Stimulated activated CD4-positive, alpha-beta T cell treated with anti-CD3 and anti-CD28 coated beads, Interleukin-12 subunit alpha, Interleukin-12 subunit beta, amount 100 ng/mL, for 48 hours (primary cell): ENCODE results near the gene LMO2.

ENCODE experiments used
- DNase-seq, 3 donors: peaks; one replicate each; pipeline ENCODE4 v3.0.0-alpha.2; 2020; ENCODE audit warnings: low read depth in 2 of 3, low spot score in 1 of 3

The LMO2 gene

DNA sequence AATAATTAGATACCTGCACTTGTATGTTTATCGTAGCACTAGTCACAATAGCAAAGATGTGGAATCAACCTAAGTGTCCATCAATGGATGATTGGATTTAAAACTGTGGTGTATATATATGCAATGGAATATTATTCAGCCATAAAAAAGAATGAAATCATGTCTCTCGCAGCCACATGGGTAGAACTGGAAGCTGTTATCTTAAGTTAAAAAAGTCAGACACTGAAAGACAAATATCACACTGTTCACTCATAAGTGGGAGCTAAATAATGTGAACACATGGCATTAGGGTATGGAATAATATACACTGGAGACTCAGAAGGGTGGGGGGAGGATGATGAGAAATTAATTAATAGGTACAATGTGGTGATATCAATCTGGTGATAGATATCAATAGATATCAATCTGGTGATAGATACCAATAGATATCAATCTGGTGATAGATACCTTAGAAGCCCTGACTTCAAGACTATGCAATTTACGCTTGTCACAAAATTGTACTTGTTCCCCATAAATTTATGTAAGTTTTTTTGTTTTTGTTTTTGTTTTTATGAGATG is 2.0 kb downstream of the LMO2 start:
- DNase-seq: no peak

GRCh38 chr11:33889296-33889695 is 2.6 kb downstream of the LMO2 start:
- DNase-seq: no peak

DNA sequence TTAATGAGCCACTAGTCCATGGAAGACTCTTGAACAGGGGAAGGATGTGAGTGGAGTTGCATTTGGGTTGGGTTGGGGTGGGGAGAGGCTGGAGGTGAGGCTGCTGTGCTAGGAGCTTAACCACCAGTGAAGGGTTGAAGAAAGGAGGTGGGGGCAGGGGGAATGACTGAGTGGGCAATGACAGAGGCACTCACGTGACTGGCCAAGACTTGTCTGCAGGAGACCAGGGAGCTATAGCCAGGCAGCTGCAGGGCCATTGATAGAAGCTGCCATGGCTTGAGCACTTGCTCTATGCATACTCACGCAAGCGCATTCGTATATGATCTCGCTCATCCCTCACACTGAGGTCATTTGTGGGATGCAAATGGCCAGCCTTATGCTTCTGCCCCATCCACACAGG is 4.0 kb downstream of the LMO2 start:
- DNase-seq: no peak

GRCh38 chr11:33885338-33886005 is 6.4 kb downstream of the LMO2 start:
- DNase-seq: no peak

DNA sequence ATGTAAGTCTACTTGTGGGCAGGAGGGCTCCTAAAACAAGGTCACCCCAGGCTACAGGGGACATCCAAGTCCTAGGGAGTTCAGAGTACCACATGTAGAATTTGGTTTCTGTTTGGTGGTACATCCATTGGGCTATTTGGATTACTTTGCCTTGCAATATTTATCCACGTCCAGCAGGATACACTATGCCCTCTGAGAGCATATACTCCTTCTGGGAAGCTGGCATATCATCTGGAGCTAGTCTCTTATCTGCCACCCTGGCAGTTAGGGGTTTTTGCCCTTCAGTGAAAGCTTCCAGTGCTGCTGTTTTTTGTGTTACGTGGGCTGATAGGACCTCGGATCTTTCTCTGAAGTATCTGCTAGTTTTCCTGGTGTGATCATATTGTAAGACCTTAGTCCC is 7.3 kb downstream of the LMO2 start:
- no peak for DNase-seq

GRCh38 chr11:33884035-33884434 is 7.8 kb downstream of the LMO2 start:
- no peak for DNase-seq

GRCh38 chr11:33881651-33882503 is 10.0 kb downstream of the LMO2 start:
- no peak for DNase-seq

DNA sequence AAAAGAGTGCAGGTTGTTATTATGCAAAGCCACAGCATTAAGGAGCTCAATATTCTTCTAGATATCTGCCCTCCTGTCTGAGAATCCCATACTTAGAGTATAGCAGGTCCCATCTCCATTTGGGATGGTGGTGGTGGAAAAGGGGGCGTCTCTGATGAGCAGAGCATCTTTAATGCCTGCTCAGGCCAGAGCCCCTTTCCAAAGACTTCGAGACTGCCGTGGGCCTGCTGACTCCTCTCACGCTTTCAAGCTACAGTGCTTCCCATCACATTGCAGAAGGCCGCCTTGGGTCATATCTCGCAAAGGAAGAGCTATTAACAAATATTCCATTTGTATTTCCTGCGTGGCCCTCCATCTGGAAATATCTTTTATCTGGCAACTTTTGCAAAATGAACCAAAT is 10.9 kb downstream of the LMO2 start:
- DNase-seq: no peak

DNA sequence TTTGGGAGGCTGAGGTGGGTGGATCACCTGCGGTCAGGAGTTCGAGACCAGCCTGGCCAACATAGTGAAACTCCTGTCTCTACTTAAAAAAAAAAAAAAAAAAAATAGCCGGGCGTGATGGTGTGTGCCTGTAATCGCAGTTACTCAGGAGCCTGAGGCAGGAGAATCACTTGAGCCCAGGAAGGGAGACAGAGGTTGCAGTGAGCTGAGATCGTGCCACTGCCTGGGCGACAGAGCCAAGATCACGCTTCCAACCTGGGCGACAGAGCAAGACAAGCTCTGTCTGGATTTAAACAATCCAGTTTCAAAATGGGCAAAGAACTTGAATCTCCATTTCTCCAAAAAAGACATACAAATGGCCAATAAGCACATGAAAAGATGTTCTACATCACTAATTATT is 12.5 kb downstream of the LMO2 start:
- no peak for DNase-seq

DNA sequence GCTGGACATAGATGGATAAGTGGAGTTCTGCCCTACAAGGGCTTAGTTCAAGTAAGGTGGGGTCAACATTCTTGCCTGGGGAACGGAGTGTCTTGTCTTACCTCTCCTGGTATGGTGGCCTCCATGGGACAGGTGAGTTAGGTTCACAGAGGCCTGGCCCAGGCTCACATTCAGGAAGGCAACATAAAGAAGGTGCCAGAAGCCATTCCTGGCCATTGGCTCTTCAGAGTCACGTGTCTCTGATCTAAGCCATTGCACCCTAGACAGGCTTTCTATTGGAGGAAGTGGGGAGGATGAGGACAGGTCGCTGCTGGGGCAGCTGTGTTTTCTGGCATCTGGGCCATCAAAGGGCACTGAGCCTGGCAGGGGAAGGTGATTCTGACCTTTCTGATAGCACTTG is 14.8 kb downstream of the LMO2 start:
- no peak for DNase-seq

GRCh38 chr11:33875621-33876294 is 16.1 kb downstream of the LMO2 start:
- DNase-seq: no peak

DNA sequence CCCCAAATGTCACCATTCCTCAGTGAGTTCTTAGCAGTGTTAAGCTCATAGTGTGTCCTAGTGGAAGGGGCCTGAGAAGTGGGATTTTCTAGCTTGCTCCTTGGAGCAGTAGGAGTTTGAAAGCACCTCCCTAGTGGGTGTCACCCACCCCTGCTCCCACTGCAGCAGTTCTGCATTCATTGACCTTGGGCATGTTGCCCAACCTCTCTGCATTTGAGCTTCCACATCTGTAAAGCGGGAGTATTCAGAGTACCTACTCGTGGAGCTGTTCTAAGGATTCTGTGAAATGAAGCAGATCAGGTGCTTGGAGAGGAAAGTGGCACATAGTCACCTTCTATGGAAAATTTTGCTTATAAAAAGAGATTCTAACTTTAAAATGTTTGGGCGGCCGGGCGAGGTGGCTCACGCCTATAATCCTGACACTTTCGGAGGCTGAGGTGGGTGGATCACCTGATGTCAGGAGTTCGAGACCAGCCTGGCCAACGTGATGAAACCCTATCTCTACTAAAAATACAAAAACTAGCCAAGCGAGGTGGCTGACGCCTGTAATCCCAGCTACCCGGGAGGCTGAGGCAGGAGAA is 16.9 kb downstream of the LMO2 start:
- DNase-seq: no peak

DNA sequence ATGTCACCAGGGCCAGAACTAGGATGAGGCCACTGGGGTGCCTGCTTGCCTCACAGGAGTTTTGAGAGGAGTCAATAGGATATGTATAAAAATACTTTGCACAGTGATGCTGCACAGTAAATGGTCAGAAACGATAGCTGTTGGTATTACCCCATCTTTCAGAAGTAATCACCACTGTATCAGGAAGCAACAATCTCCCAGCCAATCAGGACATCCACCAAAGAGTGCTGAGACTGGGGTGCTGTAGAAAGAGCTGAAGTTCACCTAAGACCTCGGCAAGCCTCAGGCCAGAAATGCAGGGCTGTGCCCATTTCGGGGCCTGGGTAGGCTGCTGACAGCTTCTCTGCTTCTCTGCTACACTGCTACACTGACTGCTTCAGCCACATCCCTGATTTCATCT is 17.4 kb downstream of the LMO2 start:
- DNase-seq: no peak

DNA sequence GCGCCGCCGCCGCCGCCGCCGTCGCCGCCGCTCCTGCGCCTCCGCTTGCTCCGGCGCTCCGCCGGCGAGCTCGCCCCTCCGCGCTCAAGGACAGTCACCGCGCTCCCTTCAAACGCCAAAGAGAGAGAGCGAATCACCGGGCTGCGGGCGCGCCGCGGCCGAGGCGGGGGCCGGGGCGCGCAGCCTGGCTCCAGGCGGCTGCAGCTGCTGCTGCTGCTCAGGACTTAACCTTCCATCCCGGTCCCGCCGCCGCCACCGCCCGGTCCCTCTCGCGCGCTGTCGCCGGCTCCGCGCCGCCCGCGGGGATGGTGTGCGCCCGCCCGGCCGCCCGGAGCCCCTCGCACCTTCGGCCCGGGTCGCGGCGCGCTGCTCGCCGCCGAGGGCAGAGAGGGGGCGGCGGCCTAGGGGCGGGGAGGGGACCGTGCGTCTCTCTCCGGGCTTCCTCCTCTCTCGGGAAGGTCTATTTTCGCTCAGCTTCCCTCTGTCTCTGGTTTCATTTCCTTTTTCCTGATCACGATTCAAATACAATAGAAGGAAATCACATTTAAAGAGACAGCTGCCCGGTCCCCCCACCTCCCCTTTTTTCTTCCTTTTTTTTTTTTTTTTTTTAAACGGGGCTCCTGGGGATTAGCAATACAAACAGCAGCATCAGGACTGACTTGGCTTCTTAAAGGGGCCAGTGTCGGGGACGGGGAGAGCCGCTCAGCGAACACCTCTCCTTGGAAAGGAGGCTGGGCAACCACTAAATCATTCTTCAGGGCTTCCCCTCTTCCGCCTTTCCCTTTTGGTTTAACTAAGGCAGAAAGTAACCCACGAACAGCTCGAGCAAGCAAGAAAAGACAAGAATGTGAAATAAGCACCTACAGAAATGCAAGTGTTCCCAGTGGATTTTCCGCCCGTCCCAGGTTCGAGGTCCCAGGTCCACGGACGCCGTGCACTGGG is 22.1 kb downstream of the LMO2 start:
- no peak for DNase-seq

GRCh38 chr11:33868647-33869461 is 23.0 kb downstream of the LMO2 start:
- DNase-seq: no peak

- DNase-seq: no peak
Measured at GRCh38 chr11:33867996-33868646, 23.8 kb downstream of the LMO2 start.

- DNase-seq: no peak
Measured at GRCh38 chr11:33867561-33867960, 24.3 kb downstream of the LMO2 start.

DNA sequence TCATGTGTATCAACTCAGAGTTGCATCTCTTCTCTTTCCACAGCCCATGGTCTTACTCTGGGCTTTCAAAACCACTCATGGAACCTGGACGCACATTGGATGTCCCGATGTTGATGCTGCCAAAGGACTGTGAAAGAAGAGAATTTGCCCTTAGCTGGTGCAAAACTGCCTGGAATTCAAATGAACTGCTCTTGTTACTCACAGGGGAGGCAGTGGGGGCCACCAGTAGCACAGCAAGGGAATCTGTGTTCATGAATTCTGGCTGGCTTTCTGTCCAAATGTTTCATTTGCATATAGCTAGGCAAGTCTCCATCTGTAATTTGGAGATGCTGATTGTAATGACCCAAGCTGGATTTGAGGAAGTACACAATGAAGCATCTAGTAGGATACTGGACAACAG is 24.9 kb downstream of the LMO2 start:
- DNase-seq: no peak

DNA sequence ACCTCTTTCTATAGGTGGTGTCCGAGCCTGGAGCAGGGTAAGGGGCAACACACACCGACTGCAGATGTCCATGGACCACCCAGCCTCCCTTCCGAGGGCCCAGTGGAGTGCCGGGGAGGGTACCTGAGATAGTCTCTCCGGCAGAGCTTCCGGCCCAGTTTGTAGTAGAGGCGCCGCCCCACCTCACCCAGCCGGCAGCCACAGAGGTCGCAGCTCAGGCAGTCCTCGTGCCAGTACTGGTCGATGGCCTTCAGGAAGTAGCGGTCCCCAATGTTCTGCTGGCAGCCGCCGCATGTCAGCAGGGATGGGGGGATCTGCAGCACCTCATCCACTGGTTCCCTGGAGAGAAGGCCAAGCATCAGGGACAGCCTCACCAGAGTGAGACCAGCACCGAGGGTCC is 27.4 kb downstream of the LMO2 start:
- no peak for DNase-seq
